Central memory CD8-positive, alpha-beta T cell (primary cell): ENCODE measurements around the gene FRMPD4.

Source experiments
- ATAC-seq: fragments of 150-1000 bp; cut with Tn5 transposase; replicated peaks from 2 replicates; pipeline ENCODE4 v1.10.0; 2022; ENCODE audit warnings: mild to moderate bottlenecking, moderate FRiP score, moderate number of reproducible peaks; ENCODE audit not compliant: poor library complexity, severe bottlenecking; ENCODE audit errors: extremely low read depth
- DNase-seq, 2 donors: peaks; one replicate each; pipeline ENCODE4 v3.0.0; 2021; ENCODE audit warnings: low spot score in 2 of 2
- H3K27ac Mint-ChIP-seq: one replicate; pipeline ENCODE4 v1.8.0; 2022; ENCODE audit warnings: low read depth, mild to moderate bottlenecking, moderate library complexity, mixed read lengths
- H3K27me3 Mint-ChIP-seq: one replicate; pipeline ENCODE4 v1.8.0; 2022; ENCODE audit warnings: mixed read lengths
- H3K36me3 Mint-ChIP-seq: one replicate; pipeline ENCODE4 v1.8.0; 2022; ENCODE audit warnings: mild to moderate bottlenecking, moderate library complexity, mixed read lengths; ENCODE audit not compliant: insufficient read depth
- H3K4me1 Mint-ChIP-seq: one replicate; pipeline ENCODE4 v1.8.0; 2022; ENCODE audit warnings: mixed read lengths
- H3K4me3 Mint-ChIP-seq: one replicate; pipeline ENCODE4 v1.8.0; 2022; ENCODE audit warnings: mild to moderate bottlenecking, moderate library complexity, mixed read lengths
- H3K9me3 Mint-ChIP-seq: one replicate; pipeline ENCODE4 v1.8.0; 2022; ENCODE audit warnings: mixed read lengths

Gene FRMPD4

DNA sequence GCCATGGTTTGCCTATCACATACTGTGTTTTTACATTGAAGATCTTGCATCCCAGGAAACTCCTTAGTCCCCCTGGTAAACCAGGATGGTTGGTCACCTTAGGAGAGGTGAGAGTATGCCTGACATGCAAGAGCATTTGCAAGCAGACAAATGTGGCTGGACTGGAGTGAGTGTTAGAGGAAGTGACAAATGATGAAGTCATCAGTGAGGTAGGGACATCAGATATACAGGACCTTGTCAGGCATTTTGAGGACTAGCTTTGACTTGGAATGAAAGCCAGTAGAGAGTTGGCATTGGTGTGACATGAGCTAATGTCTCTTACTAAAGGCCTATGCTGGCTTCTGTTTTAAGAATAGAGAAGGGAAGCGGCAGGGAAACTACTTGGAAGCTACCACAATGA lies 124.9 kb downstream of the FRMPD4 start:
- Mint-ChIP-seq H3K9me3 (no peaks in the 10 kb centered on the region), H3K4me1 (no peaks in the 10 kb centered on the region), H3K27me3 (no peaks in the 10 kb centered on the region), H3K27ac (no peak overlapping the region), H3K4me3 (no peak overlapping the region), H3K36me3 (no peaks in the 10 kb centered on the region)
- DNase-seq (no peak), ATAC-seq (no peak)

DNA sequence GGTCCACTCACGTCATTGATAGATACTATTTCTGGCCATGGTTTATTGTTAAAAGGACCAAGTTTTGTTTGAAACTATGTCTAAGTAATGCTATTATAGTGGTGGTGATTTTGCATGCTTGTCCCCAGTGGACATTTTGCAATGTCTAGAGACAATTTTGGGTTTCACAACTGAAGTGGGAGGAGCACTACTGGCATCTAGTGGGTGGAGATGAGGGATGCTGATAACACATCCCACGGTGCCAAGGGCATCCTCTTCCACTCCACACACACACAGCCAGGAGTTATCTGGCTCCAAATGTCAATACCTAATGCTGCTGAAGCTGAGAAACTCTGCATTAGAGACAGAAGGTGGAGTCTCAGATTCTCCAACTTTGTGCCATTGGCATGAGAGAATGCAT lies 131.2 kb downstream of the FRMPD4 start:
- DNase-seq (no peak), ATAC-seq (no peak)
- H3K27ac Mint-ChIP-seq, result no peak overlapping the region
- peaks cover 4% of the 10 kb centered on the region for H3K9me3 Mint-ChIP-seq
- no peaks in the 10 kb centered on the region for H3K4me1 Mint-ChIP-seq
- no peak overlapping the region for H3K4me3 Mint-ChIP-seq
- H3K36me3 Mint-ChIP-seq, result peaks cover 2% of the 10 kb centered on the region
- no peaks in the 10 kb centered on the region for H3K27me3 Mint-ChIP-seq

- Mint-ChIP-seq H3K4me3 (no peak overlapping the region), H3K27ac (no peak overlapping the region), H3K4me1 (no peaks in the 10 kb centered on the region), H3K27me3 (no peaks in the 10 kb centered on the region), H3K36me3 (no peaks in the 10 kb centered on the region), H3K9me3 (no peaks in the 10 kb centered on the region)
- DNase-seq (no peak), ATAC-seq (no peak)
These were observed 139.9 kb downstream of the FRMPD4 start for GRCh38 chrX:12278151-12278550.

DNA sequence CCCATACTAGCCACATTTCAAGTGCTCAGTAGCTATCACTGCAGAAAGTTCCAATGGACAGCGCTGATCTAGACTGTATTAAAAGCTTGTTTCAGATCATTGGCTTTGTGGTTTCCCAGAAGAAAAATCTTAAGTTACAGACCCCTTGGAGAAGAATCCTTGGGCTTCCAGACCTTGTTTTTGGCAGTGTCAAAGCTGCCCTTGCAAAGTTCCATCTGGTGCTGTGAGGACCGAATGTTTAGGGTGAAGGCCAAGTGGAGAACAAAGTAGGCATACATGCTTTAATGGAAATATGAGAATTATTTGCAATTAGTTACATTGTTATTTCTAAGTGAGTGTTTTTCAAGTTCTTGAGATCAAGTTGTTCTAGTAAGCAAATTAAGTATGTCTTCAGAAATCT lies 144.7 kb downstream of the FRMPD4 start:
- H3K27ac Mint-ChIP-seq, result no peak overlapping the region
- no peak overlapping the region for H3K4me3 Mint-ChIP-seq
- no peaks in the 10 kb centered on the region for H3K27me3 Mint-ChIP-seq
- no peaks in the 10 kb centered on the region for H3K4me1 Mint-ChIP-seq
- ATAC-seq, result no peak
- H3K36me3 Mint-ChIP-seq, result no peaks in the 10 kb centered on the region
- no peaks in the 10 kb centered on the region for H3K9me3 Mint-ChIP-seq
- DNase-seq, result no peak

DNA sequence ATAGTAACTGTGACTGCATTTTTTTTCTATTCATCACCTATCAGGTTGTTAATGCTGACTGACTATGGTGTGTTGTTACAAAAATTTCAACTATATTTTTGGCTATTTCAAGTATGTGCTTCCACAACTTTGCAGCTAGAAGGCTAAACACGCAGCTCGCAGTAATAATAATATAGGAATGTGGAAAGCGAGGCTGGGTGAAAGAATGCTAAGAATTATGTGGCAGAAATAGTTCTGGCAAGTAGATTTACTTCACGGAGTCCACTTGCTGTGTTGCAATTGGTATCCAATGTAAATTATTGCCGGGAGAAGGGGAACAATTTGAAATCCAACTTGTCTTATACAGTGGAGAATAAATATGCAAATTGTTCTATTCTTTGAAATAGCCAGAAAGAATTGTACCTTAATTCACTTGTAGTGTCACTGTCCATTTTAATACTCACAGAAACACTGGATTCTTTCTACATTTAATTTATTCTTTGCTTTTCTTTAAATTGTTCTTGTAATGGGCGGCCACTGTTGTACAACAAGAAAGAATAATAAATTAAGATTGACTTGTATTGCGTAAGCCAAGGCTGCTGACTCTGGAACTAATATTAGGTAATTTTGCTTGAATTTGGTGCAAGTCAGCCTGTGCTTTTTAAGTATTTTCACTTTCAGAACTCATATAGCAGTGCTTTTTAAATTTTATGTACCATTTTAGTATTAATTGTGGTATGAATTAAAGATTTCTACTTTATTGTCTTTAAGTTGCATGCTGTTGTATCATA lies 154.9 kb downstream of the FRMPD4 start:
- ATAC-seq (no peak), DNase-seq (no peak)
- Mint-ChIP-seq H3K4me1 (no peaks in the 10 kb centered on the region), H3K36me3 (no peaks in the 10 kb centered on the region), H3K9me3 (no peaks in the 10 kb centered on the region), H3K4me3 (no peak overlapping the region), H3K27me3 (no peaks in the 10 kb centered on the region), H3K27ac (no peak overlapping the region)

GRCh38 chrX:12297353-12297752 lies 159.1 kb downstream of the FRMPD4 start:
- no peaks in the 10 kb centered on the region for H3K9me3 Mint-ChIP-seq
- H3K27ac Mint-ChIP-seq, result no peak overlapping the region
- H3K36me3 Mint-ChIP-seq, result no peaks in the 10 kb centered on the region
- no peaks in the 10 kb centered on the region for H3K4me1 Mint-ChIP-seq
- no peak overlapping the region for H3K4me3 Mint-ChIP-seq
- H3K27me3 Mint-ChIP-seq, result no peaks in the 10 kb centered on the region
- ATAC-seq, result no peak
- DNase-seq, result no peak

DNA sequence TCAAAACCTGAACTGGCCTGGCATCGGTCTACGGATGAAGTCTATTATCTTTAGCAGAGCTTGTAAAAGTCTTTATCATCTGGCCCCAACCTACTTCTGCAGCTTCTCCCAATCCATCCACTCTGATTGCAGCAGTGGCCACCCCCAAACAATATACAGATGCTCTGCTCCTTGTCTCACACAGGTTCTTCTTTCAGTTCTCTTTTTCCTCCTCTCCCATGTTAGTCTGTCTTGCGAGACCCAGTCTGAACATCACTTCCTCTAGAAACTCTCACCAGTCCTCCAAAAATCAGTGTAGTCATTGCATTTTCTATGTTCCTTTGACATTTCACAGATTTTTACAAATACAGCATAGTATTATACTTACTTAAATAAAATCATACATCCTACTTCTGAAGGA lies 163.0 kb downstream of the FRMPD4 start:
- Mint-ChIP-seq H3K4me3 (no peak overlapping the region), H3K4me1 (no peaks in the 10 kb centered on the region), H3K9me3 (no peaks in the 10 kb centered on the region), H3K27me3 (no peaks in the 10 kb centered on the region), H3K27ac (no peak overlapping the region), H3K36me3 (no peaks in the 10 kb centered on the region)
- no peak for DNase-seq
- no peak for ATAC-seq

- no peaks in the 10 kb centered on the region for H3K4me1 Mint-ChIP-seq
- no peak overlapping the region for H3K4me3 Mint-ChIP-seq
- no peaks in the 10 kb centered on the region for H3K27me3 Mint-ChIP-seq
- ATAC-seq, result no peak
- no peak for DNase-seq
- H3K36me3 Mint-ChIP-seq, result no peaks in the 10 kb centered on the region
- H3K9me3 Mint-ChIP-seq, result no peaks in the 10 kb centered on the region
- H3K27ac Mint-ChIP-seq, result no peak overlapping the region
These were observed 166.0 kb downstream of the FRMPD4 start for GRCh38 chrX:12304261-12304660.

DNA sequence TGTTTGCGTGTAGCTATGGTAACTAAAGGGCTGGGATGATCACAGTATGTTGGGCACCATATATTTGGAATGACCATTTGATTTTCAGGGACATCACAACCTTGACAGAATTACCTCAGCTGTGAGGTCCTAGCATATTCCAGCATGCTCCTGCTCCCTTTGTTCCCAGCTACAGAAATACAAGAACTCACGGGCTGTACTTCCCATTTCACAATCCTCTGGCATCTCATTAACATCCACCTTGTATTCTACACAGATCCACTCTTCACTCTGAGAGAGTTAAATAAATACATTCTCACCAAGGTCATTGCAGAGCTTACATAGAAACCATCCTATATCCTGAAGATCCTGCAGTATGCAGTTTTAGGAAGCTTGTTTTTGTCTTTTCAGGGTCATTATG lies 169.7 kb downstream of the FRMPD4 start:
- no peaks in the 10 kb centered on the region for H3K9me3 Mint-ChIP-seq
- DNase-seq (no peak), ATAC-seq (no peak)
- H3K27ac Mint-ChIP-seq, result no peak overlapping the region
- peaks cover under 1% of the 10 kb centered on the region for H3K36me3 Mint-ChIP-seq
- H3K4me1 Mint-ChIP-seq, result no peaks in the 10 kb centered on the region
- H3K4me3 Mint-ChIP-seq, result no peak overlapping the region
- no peaks in the 10 kb centered on the region for H3K27me3 Mint-ChIP-seq

- H3K4me3 Mint-ChIP-seq, result no peak overlapping the region
- no peak overlapping the region for H3K27ac Mint-ChIP-seq
- DNase-seq (no peak), ATAC-seq (no peak)
- no peaks in the 10 kb centered on the region for H3K27me3 Mint-ChIP-seq
- H3K4me1 Mint-ChIP-seq, result no peaks in the 10 kb centered on the region
- H3K36me3 Mint-ChIP-seq, result peaks cover 2% of the 10 kb centered on the region
- no peaks in the 10 kb centered on the region for H3K9me3 Mint-ChIP-seq
These were observed 170.1 kb downstream of the FRMPD4 start for GRCh38 chrX:12308420-12308819.

DNA sequence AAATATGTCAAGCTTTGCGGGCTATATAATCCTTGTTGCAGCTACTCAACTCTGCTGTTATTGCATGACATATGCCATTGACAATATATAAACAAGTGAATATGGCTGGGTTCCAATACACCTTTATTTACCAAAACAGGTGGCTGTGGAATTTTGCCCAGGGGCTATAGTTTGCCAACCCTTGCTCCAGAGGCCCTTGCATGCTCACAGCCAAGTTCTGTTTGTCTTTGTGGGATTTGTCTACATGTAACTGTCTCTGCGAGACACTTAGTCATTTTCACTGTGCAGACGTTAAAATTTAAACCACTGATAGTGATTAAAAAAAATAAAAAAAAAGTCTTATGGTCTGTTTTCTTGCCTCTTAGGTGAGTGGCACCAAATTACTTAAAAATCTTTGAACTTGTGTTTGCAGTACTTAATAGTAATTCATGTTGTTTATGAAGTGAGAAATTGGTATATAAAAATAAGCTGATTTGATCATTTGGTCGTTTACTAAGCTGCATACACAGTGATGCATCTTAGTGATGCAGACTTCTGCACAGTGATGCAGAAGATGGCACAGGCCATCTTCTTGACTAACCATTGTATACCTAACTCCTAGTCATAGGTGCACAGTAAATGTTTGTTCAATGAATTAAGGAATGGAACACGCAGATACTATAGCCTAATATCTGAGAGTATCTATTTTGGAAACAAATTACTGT lies 170.9 kb downstream of the FRMPD4 start:
- Mint-ChIP-seq H3K4me1 (no peaks in the 10 kb centered on the region), H3K9me3 (no peaks in the 10 kb centered on the region), H3K27ac (no peak overlapping the region), H3K4me3 (no peak overlapping the region), H3K36me3 (peaks cover 2% of the 10 kb centered on the region), H3K27me3 (no peaks in the 10 kb centered on the region)
- ATAC-seq, result no peak
- no peak for DNase-seq

- Mint-ChIP-seq H3K4me1 (no peaks in the 10 kb centered on the region), H3K4me3 (no peak overlapping the region), H3K9me3 (no peaks in the 10 kb centered on the region), H3K27me3 (no peaks in the 10 kb centered on the region), H3K36me3 (peaks cover 2% of the 10 kb centered on the region), H3K27ac (no peak overlapping the region)
- DNase-seq, result no peak
- no peak for ATAC-seq
These were observed 171.4 kb downstream of the FRMPD4 start for GRCh38 chrX:12309744-12310076.

DNA sequence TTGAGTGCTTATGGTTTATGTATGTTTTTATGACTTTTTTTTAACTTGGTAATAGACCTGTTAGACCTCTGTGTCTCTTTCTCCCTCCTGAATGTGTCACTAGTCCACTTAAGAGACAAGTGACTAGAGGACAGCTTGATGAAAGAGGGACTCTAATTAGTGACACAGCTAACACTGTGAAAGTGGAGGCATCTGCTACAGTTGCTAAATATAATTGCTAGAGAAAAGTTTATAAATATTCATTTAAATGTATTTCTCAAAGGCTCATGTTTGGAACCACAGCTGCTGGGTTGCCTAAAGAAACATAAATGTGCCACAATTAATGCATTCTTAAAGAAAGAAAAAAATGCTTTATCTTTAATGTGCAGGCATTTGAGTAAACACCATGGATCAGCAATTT lies 176.4 kb downstream of the FRMPD4 start:
- DNase-seq, result no peak
- H3K9me3 Mint-ChIP-seq, result no peaks in the 10 kb centered on the region
- H3K4me1 Mint-ChIP-seq, result no peaks in the 10 kb centered on the region
- H3K27me3 Mint-ChIP-seq, result no peaks in the 10 kb centered on the region
- no peak overlapping the region for H3K4me3 Mint-ChIP-seq
- H3K27ac Mint-ChIP-seq, result no peak overlapping the region
- ATAC-seq, result no peak
- peaks cover 2% of the 10 kb centered on the region for H3K36me3 Mint-ChIP-seq
